Natural killer cell (primary cell): ENCODE results near the gene ZNF594. TPM values are rescaled to one million over a fixed set of nuclear protein-coding genes. Genes with fewer than 3 reads are reported as not detected.

Experiments
- ATAC-seq, 3 donors: fragments of 150-1000 bp in 2 of 3; fragments of 200-7000 bp in 1 of 3; cut with Tn5 transposase; 1 replicate in 1 of 3; 2 replicates in 2 of 3; pipeline ENCODE4 v1.10.0; 2021; ENCODE audit warnings: mild to moderate bottlenecking in 2 of 3, moderate library complexity in 2 of 3
- DNase-seq, 2 donors: peaks; one replicate each; pipeline versions ENCODE4 v3.0.0 to v3.0.0-alpha.2; 2013 to 2021; ENCODE audit warnings: mixed read lengths in 1 of 2
- H3K27ac ChIP-seq: one replicate; pipeline ENCODE4 v1.5.1; 2013; ENCODE audit warnings: mild to moderate bottlenecking, low read length
- H3K27me3 ChIP-seq: one replicate; pipeline ENCODE4 v1.6.1; 2013; ENCODE audit warnings: low read length; ENCODE audit not compliant: control insufficient read depth, insufficient read depth
- H3K36me3 ChIP-seq: one replicate; pipeline ENCODE4 v1.6.1; 2013; ENCODE audit warnings: low read length; ENCODE audit not compliant: control insufficient read depth, insufficient read depth
- H3K4me1 ChIP-seq: one replicate; pipeline ENCODE4 v1.6.1; 2013; ENCODE audit warnings: low read length; ENCODE audit not compliant: control insufficient read depth, insufficient read depth
- H3K4me3 ChIP-seq: one replicate; pipeline ENCODE4 v1.5.1; 2013; ENCODE audit warnings: low read length
- H3K9me3 ChIP-seq: one replicate; pipeline ENCODE4 v1.6.1; 2013; ENCODE audit warnings: low read length; ENCODE audit not compliant: control insufficient read depth, insufficient read depth
- H3K27ac Mint-ChIP-seq, 2 donors: one replicate each; pipeline ENCODE4 v1.8.0; 2022; ENCODE audit warnings: mild to moderate bottlenecking in 2 of 2, mixed read lengths in 2 of 2, moderate library complexity in 1 of 2
- H3K27me3 Mint-ChIP-seq, 2 donors: one replicate each; pipeline ENCODE4 v1.8.0; 2022; ENCODE audit warnings: low read depth in 2 of 2, mixed read lengths in 2 of 2
- H3K36me3 Mint-ChIP-seq: one replicate; pipeline ENCODE4 v1.8.0; 2022; ENCODE audit warnings: mixed read lengths
- H3K4me1 Mint-ChIP-seq, 2 donors: one replicate each; pipeline ENCODE4 v1.8.0; 2022; ENCODE audit warnings: mixed read lengths in 2 of 2
- H3K4me3 Mint-ChIP-seq: one replicate; pipeline ENCODE4 v1.8.0; 2022; ENCODE audit warnings: mild to moderate bottlenecking, moderate library complexity, mixed read lengths
- H3K9me3 Mint-ChIP-seq, 2 donors: one replicate each; pipeline ENCODE4 v1.8.0; 2022; ENCODE audit warnings: mixed read lengths in 2 of 2
- CTCF ChIP-seq: fragments of 200-600 bp; IDR thresholded peaks from one replicate; pipeline ENCODE4 v1.8.0; 2022; ENCODE audit warnings: antibody characterized with exemption
- WGBS: methylation state at CpG from one replicate; pipeline ENCODE4 v1.1.7; 2013; ENCODE audit warnings: missing lambda C conversion rate; ENCODE audit not compliant: insufficient coverage; 5-methylcytosine and 5-hydroxymethylcytosine counted together
- intact Hi-C: fragments of 100-400 bp; cut with micrococcal nuclease; formaldehyde crosslinking; loops from one replicate; pipeline ENCODE4 v1.14.2; 2022
- total RNA-seq, 4 donors: library from RNA; stranded (reverse); fragments of 120-200 nt in 1 of 4; gene quantifications; one replicate each; pipeline versions ENCODE4 v1.2.3 to v1.2.4, GENCODE V29; 2013 to 2022

Gene ZNF594
- total RNA-seq, 3 donors from 2014 or later (not counting 1 experiment from before 2014, with no cell fraction given) = 5.1 to 7.9 (median 6.1) TPM

- H3K36me3 Mint-ChIP-seq = no peaks in the 10 kb centered on the region
- peak overlapping the region; percentile 43 for H3K4me3 Mint-ChIP-seq
- H3K27me3 Mint-ChIP-seq = no peaks in the 10 kb centered on the region
- WGBS = 65% methylated on average over 8 of the region's 8 CpGs
- Histone ChIP-seq H3K36me3 (peaks cover 7% of the 10 kb centered on the region), H3K4me3 (no peak overlapping the region), H3K9me3 (no peaks in the 10 kb centered on the region), H3K4me1 (peaks cover 26% of the 10 kb centered on the region), H3K27me3 (no peaks in the 10 kb centered on the region), H3K27ac (peak overlapping the region; percentile 36)
- H3K4me1 Mint-ChIP-seq = peaks cover 11 to 41% of the 10 kb centered on the region in 2 donors
- H3K27ac Mint-ChIP-seq = peak overlapping the region; percentile 77 to 84
- no peak for TF ChIP-seq CTCF
- ATAC-seq (peak in 1 of 3 donors; percentile 40), DNase-seq (no peak)
- intact Hi-C loops = no loop called here
- H3K9me3 Mint-ChIP-seq = no peaks in the 10 kb centered on the region
Measured at GRCh38 chr17:5210614-5211252, 19.1 kb upstream of the ZNF594 start.

- H3K27ac Mint-ChIP-seq = peak overlapping the region; percentile 77 to 84
- WGBS = 59% methylated on average over 5 of the region's 5 CpGs
- H3K36me3 ChIP-seq = peaks cover 7% of the 10 kb centered on the region
- no peak overlapping the region for H3K4me3 ChIP-seq
- intact Hi-C loops = no loop called here
- peak overlapping the region; percentile 36 for H3K27ac ChIP-seq
- H3K27me3 Mint-ChIP-seq = no peaks in the 10 kb centered on the region
- H3K9me3 ChIP-seq = no peaks in the 10 kb centered on the region
- no peak for TF ChIP-seq CTCF
- H3K4me1 Mint-ChIP-seq = peaks cover 11 to 41% of the 10 kb centered on the region in 2 donors
- H3K4me3 Mint-ChIP-seq = no peak overlapping the region
- DNase-seq (no peak), ATAC-seq (no peak)
- no peaks in the 10 kb centered on the region for H3K27me3 ChIP-seq
- H3K4me1 ChIP-seq = peaks cover 26% of the 10 kb centered on the region
- no peaks in the 10 kb centered on the region for H3K9me3 Mint-ChIP-seq
- H3K36me3 Mint-ChIP-seq = no peaks in the 10 kb centered on the region
Measured at GRCh38 chr17:5210091-5210490, 18.4 kb upstream of the ZNF594 start.

GRCh38 chr17:5209396-5209795, 17.7 kb upstream of the ZNF594 start:
- Mint-ChIP-seq H3K4me3 (no peak overlapping the region), H3K36me3 (no peaks in the 10 kb centered on the region), H3K4me1 (peaks cover 11 to 42% of the 10 kb centered on the region in 2 donors), H3K27ac (peak overlapping the region in 1 of 2 donors; percentile 84), H3K9me3 (no peaks in the 10 kb centered on the region), H3K27me3 (no peaks in the 10 kb centered on the region)
- Histone ChIP-seq H3K9me3 (no peaks in the 10 kb centered on the region), H3K4me3 (no peak overlapping the region), H3K4me1 (peaks cover 26% of the 10 kb centered on the region), H3K36me3 (peaks cover 7% of the 10 kb centered on the region), H3K27ac (no peak overlapping the region), H3K27me3 (no peaks in the 10 kb centered on the region)
- no peak for TF ChIP-seq CTCF
- 100% methylated on average over 3 of the region's 3 CpGs for WGBS
- intact Hi-C loops = no loop called here
- ATAC-seq (no peak), DNase-seq (no peak)

- H3K27me3 ChIP-seq = no peaks in the 10 kb centered on the region
- WGBS = 91% methylated on average over 1 of the region's 1 CpG
- no peak overlapping the region for H3K4me3 Mint-ChIP-seq
- H3K27ac Mint-ChIP-seq = no peak overlapping the region
- no peak overlapping the region for H3K27ac ChIP-seq
- H3K4me1 Mint-ChIP-seq = peaks cover 4 to 24% of the 10 kb centered on the region in 2 donors
- H3K9me3 ChIP-seq = no peaks in the 10 kb centered on the region
- peaks cover under 1% of the 10 kb centered on the region for H3K4me1 ChIP-seq
- TF ChIP-seq CTCF = no peak
- H3K36me3 ChIP-seq = no peaks in the 10 kb centered on the region
- DNase-seq (no peak), ATAC-seq (no peak)
- H3K36me3 Mint-ChIP-seq = no peaks in the 10 kb centered on the region
- no peak overlapping the region for H3K4me3 ChIP-seq
- intact Hi-C loops = no loop called here
- no peaks in the 10 kb centered on the region for H3K27me3 Mint-ChIP-seq
- no peaks in the 10 kb centered on the region for H3K9me3 Mint-ChIP-seq
Measured at GRCh38 chr17:5203908-5204294, 12.2 kb upstream of the ZNF594 start.
